ENCODE results near the gene PZP.
A peak's percentile ranks its signal among the peaks of the same experiment; 100 is the strongest.
"Not testable (repeated sequence)": the region's sequence is repeated elsewhere in the genome, so short reads cannot be mapped to it uniquely, and the experiment has no call there.

PZP gene

GRCh38 chr12:9179781-9180180 is 28.4 kb downstream of the PZP start:
- no peak for DNase-seq

GRCh38 chr12:9169979-9170634 is 38.1 kb downstream of the PZP start:
- no peak for DNase-seq

GRCh38 chr12:9167345-9167744 is 40.9 kb downstream of the PZP start:
- DNase-seq = not testable (repeated sequence)

- no peak for DNase-seq
These were observed 44.8 kb downstream of the PZP start for GRCh38 chr12:9163392-9163791.

GRCh38 chr12:9156119-9156518 is 52.1 kb downstream of the PZP start:
- no peak for DNase-seq

- DNase-seq = no peak
These were observed 58.8 kb downstream of the PZP start for GRCh38 chr12:9149372-9149771.

GRCh38 chr12:9148926-9149325 is 59.3 kb downstream of the PZP start:
- no peak for DNase-seq

GRCh38 chr12:9147461-9147860 is 60.7 kb downstream of the PZP start:
- no peak for DNase-seq

- DNase-seq = no peak
These were observed 63.5 kb downstream of the PZP start for GRCh38 chr12:9144730-9145106.

GRCh38 chr12:9143929-9144729 is 64.1 kb downstream of the PZP start:
- no peak for DNase-seq

- DNase-seq = no peak
These were observed 65.1 kb downstream of the PZP start for GRCh38 chr12:9143137-9143536.

- DNase-seq = not testable (repeated sequence)
These were observed 68.5 kb downstream of the PZP start for GRCh38 chr12:9139588-9140290.

GRCh38 chr12:9135903-9136310 is 72.3 kb downstream of the PZP start:
- DNase-seq = no peak

GRCh38 chr12:9134981-9135628 is 73.1 kb downstream of the PZP start:
- DNase-seq = no peak

- DNase-seq = no peak
These were observed 74.8 kb downstream of the PZP start for GRCh38 chr12:9133216-9133916.

- peak; percentile 33 for DNase-seq
These were observed 76.1 kb downstream of the PZP start for GRCh38 chr12:9132008-9132535.

GRCh38 chr12:9130244-9130643 is 78.0 kb downstream of the PZP start:
- no peak for DNase-seq

GRCh38 chr12:9127936-9128663 is 80.1 kb downstream of the PZP start:
- no peak for DNase-seq

GRCh38 chr12:9127484-9127883 is 80.7 kb downstream of the PZP start:
- no peak for DNase-seq

GRCh38 chr12:9124383-9125031 is 83.7 kb downstream of the PZP start:
- no peak for DNase-seq

GRCh38 chr12:9123781-9124382 is 84.3 kb downstream of the PZP start:
- DNase-seq = no peak

Measured in MV-4-11 (cell line).